UCSD-AML1 (cell line): Measurements from ENCODE around the gene LARP4B.
"Not testable (repeated sequence)": the region's sequence is repeated elsewhere in the genome, so short reads cannot be mapped to it uniquely, and the experiment has no call there.

Experiments used
- DNase-seq: peaks from one replicate; lab custom pipeline; 2025; ENCODE audit not compliant: unreplicated experiment; lab: John Stamatoyannopoulos, UW

The LARP4B gene

GRCh38 chr10:958856-959255 lies 27.4 kb upstream of the LARP4B start:
- no peak for DNase-seq

GRCh38 chr10:958106-958505 lies 26.6 kb upstream of the LARP4B start:
- DNase-seq: no peak

GRCh38 chr10:955820-956217 lies 24.3 kb upstream of the LARP4B start:
- peak; percentile 29 for DNase-seq

- no peak for DNase-seq
These were observed 23.8 kb upstream of the LARP4B start for GRCh38 chr10:955127-955819.

GRCh38 chr10:954396-954795 lies 22.9 kb upstream of the LARP4B start:
- no peak for DNase-seq

- DNase-seq: no peak
These were observed 22.3 kb upstream of the LARP4B start for GRCh38 chr10:953836-954235.

GRCh38 chr10:949446-949845 lies 17.9 kb upstream of the LARP4B start:
- no peak for DNase-seq

- DNase-seq: no peak
These were observed 16.8 kb upstream of the LARP4B start for GRCh38 chr10:948347-948746.

GRCh38 chr10:947881-948280 lies 16.4 kb upstream of the LARP4B start:
- no peak for DNase-seq

- no peak for DNase-seq
These were observed 15.5 kb upstream of the LARP4B start for GRCh38 chr10:947051-947450.

GRCh38 chr10:945778-946177 lies 14.3 kb upstream of the LARP4B start:
- DNase-seq: no peak

- DNase-seq: peak; percentile 76
These were observed 12.7 kb upstream of the LARP4B start for GRCh38 chr10:944034-944831.

GRCh38 chr10:943334-944033 lies 12.0 kb upstream of the LARP4B start:
- no peak for DNase-seq

- no peak for DNase-seq
These were observed 7.6 kb upstream of the LARP4B start for GRCh38 chr10:938941-939678.

- no peak for DNase-seq
These were observed 3.4 kb upstream of the LARP4B start for GRCh38 chr10:934746-935406.

GRCh38 chr10:934165-934564 lies 2.7 kb upstream of the LARP4B start:
- not testable (repeated sequence) for DNase-seq

- DNase-seq: no peak
These were observed 1.1 kb upstream of the LARP4B start for GRCh38 chr10:932589-932988.

- DNase-seq: peak; percentile 47
These were observed 730 bp downstream of the LARP4B start for GRCh38 chr10:930625-931325.

- DNase-seq: no peak
These were observed 1.4 kb downstream of the LARP4B start for GRCh38 chr10:929960-930624.

- DNase-seq: no peak
These were observed 4.4 kb downstream of the LARP4B start for GRCh38 chr10:927131-927530.
